Osteocyte (in vitro differentiated cells): ENCODE measurements around the gene BPTF. TPM values are rescaled to one million over a fixed set of nuclear protein-coding genes. Genes with fewer than 3 reads are reported as not detected.
"Not testable (repeated sequence)": the region's sequence is repeated elsewhere in the genome, so short reads cannot be mapped to it uniquely, and the experiment has no call there.

ENCODE experiments used
- DNase-seq: peaks from one replicate; pipeline ENCODE4 v3.0.0; 2021; ENCODE audit warnings: mixed read lengths; ENCODE audit not compliant: unreplicated experiment; ENCODE audit errors: extremely low spot score
- H3K27ac Mint-ChIP-seq: one replicate; pipeline ENCODE4 v1.8.0; 2021; ENCODE audit warnings: mild to moderate bottlenecking, mixed read lengths; ENCODE audit not compliant: unreplicated experiment
- H3K27me3 Mint-ChIP-seq: one replicate; pipeline ENCODE4 v1.8.0; 2021; ENCODE audit warnings: mixed read lengths; ENCODE audit not compliant: unreplicated experiment
- H3K36me3 Mint-ChIP-seq: one replicate; pipeline ENCODE4 v1.8.0; 2021; ENCODE audit warnings: mixed read lengths; ENCODE audit not compliant: unreplicated experiment
- H3K4me1 Mint-ChIP-seq: one replicate; pipeline ENCODE4 v1.8.0; 2021; ENCODE audit warnings: mixed read lengths; ENCODE audit not compliant: unreplicated experiment
- H3K4me3 Mint-ChIP-seq: one replicate; pipeline ENCODE4 v1.8.0; 2021; ENCODE audit warnings: mild to moderate bottlenecking, moderate library complexity, mixed read lengths; ENCODE audit not compliant: unreplicated experiment
- H3K9me3 Mint-ChIP-seq: one replicate; pipeline ENCODE4 v1.8.0; 2021; ENCODE audit warnings: mixed read lengths; ENCODE audit not compliant: unreplicated experiment
- CTCF ChIP-seq: fragments of 200-600 bp; sonication (generic); IDR thresholded peaks from 2 replicates; pipeline ENCODE4 v1.5.0; 2021; ENCODE audit warnings: antibody characterized with exemption, mild to moderate bottlenecking, moderate library complexity
- total RNA-seq: library from RNA; stranded (reverse); gene quantifications from 2 replicates; pipeline ENCODE4 v1.2.1, GENCODE V29; 2021

Gene BPTF
- total RNA-seq, 1 donor from 2014 or later, result 95.7 TPM

DNA sequence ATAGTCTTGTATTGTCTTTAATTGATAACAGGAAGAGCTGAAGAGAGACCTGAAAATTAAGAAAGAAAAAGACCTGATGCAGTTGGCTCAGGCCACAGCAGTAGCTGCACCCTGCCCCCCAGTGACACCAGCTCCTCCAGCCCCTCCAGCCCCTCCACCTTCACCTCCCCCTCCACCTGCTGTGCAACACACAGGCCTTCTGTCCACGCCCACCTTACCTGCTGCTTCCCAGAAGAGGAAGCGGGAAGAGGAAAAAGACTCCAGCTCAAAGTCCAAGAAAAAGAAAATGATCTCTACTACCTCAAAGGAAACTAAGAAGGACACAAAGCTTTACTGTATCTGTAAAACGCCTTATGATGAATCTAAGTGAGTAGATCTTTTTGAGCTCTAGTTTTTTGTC, 134.2 kb downstream of the BPTF start:
- H3K9me3 Mint-ChIP-seq, result no peaks in the 10 kb centered on the region
- H3K36me3 Mint-ChIP-seq, result peaks cover 27% of the 10 kb centered on the region
- no peaks in the 10 kb centered on the region for H3K27me3 Mint-ChIP-seq
- TF ChIP-seq CTCF, result no peak
- H3K27ac Mint-ChIP-seq, result no peak overlapping the region
- no peak overlapping the region for H3K4me3 Mint-ChIP-seq
- DNase-seq, result no peak
- peaks cover 3% of the 10 kb centered on the region for H3K4me1 Mint-ChIP-seq

DNA sequence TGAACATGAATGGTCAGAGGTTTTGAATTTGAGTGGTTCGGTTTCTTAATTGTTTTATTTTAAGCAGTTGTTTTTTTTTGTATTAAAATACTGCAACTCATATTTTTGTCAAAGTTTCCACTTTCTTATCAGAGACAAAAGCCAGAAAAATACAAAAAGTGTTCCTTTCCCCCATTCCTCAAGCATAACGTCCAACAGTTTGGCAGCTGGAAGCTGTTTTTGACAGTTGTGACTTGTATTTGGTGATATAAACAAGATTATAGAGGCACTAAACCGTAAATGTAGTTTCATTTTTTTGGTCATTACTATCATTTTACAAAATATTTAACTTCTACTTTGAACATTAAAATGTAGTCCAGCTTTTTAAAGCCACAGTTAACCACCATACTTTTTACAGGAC, 135.0 kb downstream of the BPTF start:
- H3K36me3 Mint-ChIP-seq, result peaks cover 30% of the 10 kb centered on the region
- H3K27me3 Mint-ChIP-seq, H3K9me3 Mint-ChIP-seq, H3K4me1 Mint-ChIP-seq, DNase-seq, H3K27ac Mint-ChIP-seq, H3K4me3 Mint-ChIP-seq: not testable (repeated sequence)

GRCh38 chr17:67962156-67962555, 136.9 kb downstream of the BPTF start:
- Mint-ChIP-seq H3K27ac (peak overlapping the region; percentile 48), H3K36me3 (peaks cover 39% of the 10 kb centered on the region)
- not testable (repeated sequence) for H3K4me1 Mint-ChIP-seq, H3K4me3 Mint-ChIP-seq, H3K9me3 Mint-ChIP-seq, DNase-seq, H3K27me3 Mint-ChIP-seq

DNA sequence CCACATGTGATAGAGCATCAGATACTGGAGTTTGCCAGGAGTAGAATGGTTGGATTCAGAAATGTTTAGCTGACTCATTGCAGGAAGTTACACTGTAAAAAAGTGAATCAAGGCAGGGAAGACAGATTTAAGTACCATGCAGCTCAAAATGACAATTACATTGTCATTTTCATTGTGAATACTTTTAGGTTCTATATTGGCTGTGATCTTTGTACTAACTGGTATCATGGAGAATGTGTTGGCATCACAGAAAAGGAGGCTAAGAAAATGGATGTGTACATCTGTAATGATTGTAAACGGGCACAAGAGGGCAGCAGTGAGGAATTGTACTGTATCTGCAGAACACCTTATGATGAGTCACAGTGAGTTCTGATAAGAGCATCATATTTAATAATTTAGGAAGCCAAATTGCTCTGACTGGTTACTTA, 137.9 kb downstream of the BPTF start:
- Mint-ChIP-seq H3K36me3 (peaks cover 47% of the 10 kb centered on the region), H3K27ac (peak overlapping the region; percentile 42)
- not testable (repeated sequence) for H3K4me1 Mint-ChIP-seq, H3K27me3 Mint-ChIP-seq, DNase-seq, H3K9me3 Mint-ChIP-seq, H3K4me3 Mint-ChIP-seq
- peak; percentile 72 for TF ChIP-seq CTCF

GRCh38 chr17:67970783-67971182, 145.5 kb downstream of the BPTF start:
- H3K36me3 Mint-ChIP-seq, result peaks cover 37% of the 10 kb centered on the region
- no peaks in the 10 kb centered on the region for H3K4me1 Mint-ChIP-seq
- H3K27ac Mint-ChIP-seq, result no peak overlapping the region
- H3K27me3 Mint-ChIP-seq, result no peaks in the 10 kb centered on the region
- TF ChIP-seq CTCF, result no peak
- H3K4me3 Mint-ChIP-seq, result no peak overlapping the region
- DNase-seq, result no peak
- H3K9me3 Mint-ChIP-seq, result no peaks in the 10 kb centered on the region

GRCh38 chr17:67974185-67974584, 148.9 kb downstream of the BPTF start:
- Mint-ChIP-seq H3K4me1 (peaks cover 10% of the 10 kb centered on the region), H3K9me3 (no peaks in the 10 kb centered on the region), H3K27ac (no peak overlapping the region), H3K4me3 (no peak overlapping the region), H3K36me3 (peaks cover 32% of the 10 kb centered on the region), H3K27me3 (no peaks in the 10 kb centered on the region)
- no peak for DNase-seq
- TF ChIP-seq CTCF, result no peak
